Stimulated activated CD8-positive, alpha-beta memory T cell treated with anti-CD3 and anti-CD28 coated beads, Interleukin-7, amount 100 ng/mL, for 24 hours (primary cell): Measurements from ENCODE around the gene OTUD5.
A peak's percentile ranks its signal among the peaks of the same experiment; 100 is the strongest.

Experiments used
- DNase-seq: peaks from one replicate; pipeline ENCODE4 v3.0.0-alpha.2; 2020; ENCODE audit warnings: low read depth

The OTUD5 gene

DNA sequence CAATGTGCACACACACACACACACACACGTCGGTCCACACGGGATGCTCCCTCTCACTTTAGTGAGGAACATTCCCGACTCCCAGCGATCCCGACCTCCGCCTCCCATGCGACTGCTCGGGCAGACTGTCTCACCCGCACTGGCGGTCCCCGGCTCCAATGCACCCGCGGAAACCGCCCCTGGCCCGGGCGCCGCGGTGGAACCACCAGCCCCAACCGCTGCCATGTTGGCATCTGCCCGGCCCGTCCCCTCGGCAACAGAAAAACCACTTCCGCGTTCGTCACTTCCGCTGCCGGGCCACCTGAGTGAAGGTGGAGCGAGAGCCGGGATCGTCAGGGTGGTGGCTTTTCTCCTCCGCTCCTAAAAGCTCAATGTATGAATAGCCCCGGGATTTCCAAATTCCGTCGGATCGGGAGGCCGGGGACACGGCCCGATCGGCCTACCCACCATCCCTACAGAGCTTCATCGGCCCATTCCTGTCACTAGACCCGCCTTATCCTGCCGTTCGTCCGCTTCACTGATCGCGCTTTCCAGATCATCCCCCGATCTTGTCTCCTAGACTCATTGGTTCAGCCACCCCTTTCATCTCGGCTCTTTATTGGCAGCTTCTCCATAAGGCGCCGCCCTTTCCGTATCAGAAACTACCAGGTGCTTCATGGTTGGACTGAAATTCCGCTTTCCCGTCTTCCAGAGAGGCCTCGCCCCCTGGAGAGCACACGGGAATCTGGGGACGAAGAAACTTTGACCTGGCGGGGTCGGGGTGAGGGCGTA, 45.8 kb downstream of the OTUD5 start, which contains the start of gene SLC35A2:
Gene SLC35A2 (minus strand): TSS at position 235 of the 771 bp plus-strand sequence. CDS start 10 bp downstream, at position 225.
- DNase-seq: peak; percentile 81

GRCh38 chrX:48910926-48911411, 46.4 kb downstream of the OTUD5 start:
- no peak for DNase-seq

GRCh38 chrX:48909703-48910294, 47.6 kb downstream of the OTUD5 start:
- no peak for DNase-seq

GRCh38 chrX:48908600-48908999, 48.8 kb downstream of the OTUD5 start:
- DNase-seq: no peak

DNA sequence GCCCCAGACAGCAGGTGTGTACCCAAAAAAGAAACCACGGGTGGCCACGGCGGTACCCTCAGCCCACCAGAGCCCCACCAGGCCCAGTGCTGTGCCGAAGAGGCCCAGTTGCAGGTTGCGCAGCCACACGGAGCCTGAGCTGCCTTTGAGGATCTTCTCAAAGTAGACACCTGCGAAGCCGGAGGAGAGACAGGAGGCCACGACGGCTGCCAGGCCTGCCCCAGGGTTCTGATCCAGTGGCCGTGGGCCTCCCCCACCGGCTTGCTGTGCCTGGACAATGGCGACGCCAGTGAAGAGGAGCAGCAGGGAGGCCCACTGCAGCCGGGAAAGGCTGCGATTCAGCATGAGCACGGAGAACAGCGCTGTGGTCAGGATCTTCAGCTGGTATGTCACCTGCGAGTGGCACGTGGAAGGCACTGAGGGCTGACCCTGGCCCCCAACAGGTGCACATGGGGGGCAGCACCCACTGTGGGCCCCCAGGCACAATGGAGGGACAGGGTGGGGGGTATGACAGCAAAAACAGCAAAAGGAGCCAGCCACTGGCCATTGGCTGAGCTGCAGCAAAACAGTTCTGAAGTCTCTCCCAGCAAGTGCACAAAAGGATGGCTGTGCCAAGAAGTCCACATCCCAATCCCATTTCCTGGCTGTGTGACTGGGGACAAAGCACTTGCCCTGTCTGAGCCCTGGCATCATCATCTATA, 52.2 kb downstream of the OTUD5 start:
- DNase-seq: no peak

GRCh38 chrX:48904626-48905025, 52.8 kb downstream of the OTUD5 start:
- no peak for DNase-seq

GRCh38 chrX:48904180-48904579, 53.2 kb downstream of the OTUD5 start:
- no peak for DNase-seq

- DNase-seq: no peak
Observed at GRCh38 chrX:48903290-48903689, 54.1 kb downstream of the OTUD5 start.

DNA sequence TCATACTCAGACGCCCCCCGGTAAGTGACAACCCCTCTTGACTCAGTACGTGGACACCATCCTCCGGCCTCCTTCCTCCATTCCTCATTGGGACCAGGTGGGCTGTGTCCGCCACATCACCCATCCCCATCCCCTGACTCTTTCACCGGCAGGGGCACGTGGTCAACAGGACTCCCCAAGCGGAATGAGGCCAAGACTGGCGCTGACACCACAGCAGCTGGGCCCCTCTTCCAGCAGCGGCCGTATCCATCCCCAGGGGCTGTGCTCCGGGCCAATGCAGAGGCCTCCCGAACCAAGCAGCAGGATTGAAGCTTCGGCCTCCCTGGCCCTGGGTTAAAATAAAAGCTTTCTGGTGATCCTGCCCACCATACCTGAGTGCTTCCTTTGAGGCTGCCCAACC, 54.6 kb downstream of the OTUD5 start:
- no peak for DNase-seq

GRCh38 chrX:48902135-48902534, 55.3 kb downstream of the OTUD5 start:
- no peak for DNase-seq

DNA sequence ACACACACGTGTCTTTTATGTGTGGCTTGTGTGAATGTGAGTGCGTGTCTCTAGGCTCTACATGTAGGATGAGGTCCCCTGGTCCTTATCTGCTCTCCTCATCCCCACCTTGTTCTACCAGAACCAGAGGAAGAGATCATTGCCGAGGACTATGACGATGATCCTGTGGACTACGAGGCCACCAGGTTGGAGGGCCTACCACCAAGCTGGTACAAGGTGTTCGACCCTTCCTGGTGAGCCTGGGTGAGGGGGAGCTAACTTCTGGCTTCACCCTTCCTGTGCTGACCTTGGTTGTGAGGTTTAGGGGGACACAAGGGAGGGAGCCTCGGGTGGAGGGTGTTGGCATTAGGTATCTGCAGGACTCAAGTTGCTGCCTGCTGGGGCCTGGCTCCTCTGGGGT, 56.3 kb downstream of the OTUD5 start:
- no peak for DNase-seq

DNA sequence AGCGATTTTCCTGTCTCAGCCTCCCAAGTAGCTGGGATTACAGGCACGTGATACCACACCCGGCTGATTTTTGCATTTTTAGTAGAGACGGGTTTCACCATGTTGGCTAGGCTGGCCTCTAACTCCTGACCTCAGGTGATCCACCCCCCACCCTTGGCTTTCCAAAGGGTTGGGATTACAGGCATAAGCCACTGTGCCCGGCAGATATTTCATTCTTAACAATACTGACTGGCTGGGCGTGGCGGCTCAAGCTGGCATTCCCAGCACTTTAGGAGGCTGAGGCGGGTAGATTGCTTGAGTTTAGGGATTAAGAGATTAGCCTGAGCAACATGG, 58.4 kb downstream of the OTUD5 start:
- no peak for DNase-seq

DNA sequence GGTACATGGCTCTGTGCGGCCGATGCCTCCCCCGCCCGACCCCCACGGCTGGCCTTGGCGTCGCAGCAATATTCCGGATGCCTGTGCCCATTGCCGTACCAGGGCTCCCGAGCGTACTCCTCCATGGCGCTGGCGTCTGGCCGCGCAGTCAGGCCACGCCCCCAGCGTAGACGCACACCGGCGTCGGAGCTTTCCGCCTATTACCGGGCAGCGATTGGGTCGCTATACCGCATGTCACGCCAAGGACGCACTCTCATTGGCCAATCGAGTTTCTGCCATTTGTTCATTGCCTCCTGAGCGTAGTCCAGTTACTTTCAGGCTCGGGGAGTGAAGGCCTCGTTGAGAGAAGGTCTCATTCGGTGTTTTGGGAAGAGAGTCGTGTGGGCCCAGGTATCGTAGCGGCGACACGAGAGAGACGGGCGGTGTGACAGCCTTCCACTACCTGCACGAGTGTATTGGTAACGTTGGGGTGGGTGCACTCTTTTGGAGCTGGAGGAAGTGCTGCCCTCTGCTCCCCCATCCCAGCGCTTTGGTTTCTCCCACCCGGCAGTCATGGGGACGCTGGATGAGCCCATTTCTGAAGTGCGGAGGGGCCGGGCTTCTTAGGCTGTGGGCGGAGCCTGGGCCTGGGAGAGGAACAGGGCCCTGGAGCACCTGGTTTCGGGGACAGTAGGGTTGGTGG, 59.6 kb downstream of the OTUD5 start, which contains the start of the genes PQBP1 and TIMM17B:
Gene PQBP1 (plus strand): TSS at position 306 of the 682 bp plus-strand sequence. CDS start 580 bp downstream, outside the sequence.
Gene TIMM17B (minus strand): TSS at position 144 of the 682 bp plus-strand sequence. CDS start 19 bp downstream, at position 125.
- peak; percentile 67 for DNase-seq

DNA sequence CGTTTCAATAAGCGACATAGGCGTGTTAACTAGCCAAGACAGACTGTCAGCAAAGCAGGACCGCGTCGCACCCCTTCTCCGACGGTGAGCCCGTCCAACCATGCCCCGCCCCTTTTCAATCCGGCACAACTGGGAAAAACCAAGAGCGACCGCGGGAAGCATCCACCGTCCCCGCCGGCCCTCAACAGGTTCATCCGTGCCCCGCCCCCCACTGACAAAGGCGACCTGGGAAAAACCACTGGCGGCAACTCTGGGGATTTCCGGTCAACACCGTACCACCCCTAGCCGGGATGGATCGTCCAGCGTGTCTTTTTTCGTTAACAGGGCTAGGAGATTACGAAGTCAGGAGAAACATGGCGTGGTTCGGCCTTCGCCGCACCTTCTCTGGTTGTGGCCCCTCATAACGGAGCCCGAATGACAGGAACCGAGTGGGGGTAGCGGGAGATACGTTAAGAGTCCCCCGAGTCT, 60.2 kb downstream of the OTUD5 start:
- DNase-seq: no peak

- no peak for DNase-seq
Observed at GRCh38 chrX:48896611-48897011, 60.8 kb downstream of the OTUD5 start.

GRCh38 chrX:48894891-48895290, 62.5 kb downstream of the OTUD5 start:
- no peak for DNase-seq

DNA sequence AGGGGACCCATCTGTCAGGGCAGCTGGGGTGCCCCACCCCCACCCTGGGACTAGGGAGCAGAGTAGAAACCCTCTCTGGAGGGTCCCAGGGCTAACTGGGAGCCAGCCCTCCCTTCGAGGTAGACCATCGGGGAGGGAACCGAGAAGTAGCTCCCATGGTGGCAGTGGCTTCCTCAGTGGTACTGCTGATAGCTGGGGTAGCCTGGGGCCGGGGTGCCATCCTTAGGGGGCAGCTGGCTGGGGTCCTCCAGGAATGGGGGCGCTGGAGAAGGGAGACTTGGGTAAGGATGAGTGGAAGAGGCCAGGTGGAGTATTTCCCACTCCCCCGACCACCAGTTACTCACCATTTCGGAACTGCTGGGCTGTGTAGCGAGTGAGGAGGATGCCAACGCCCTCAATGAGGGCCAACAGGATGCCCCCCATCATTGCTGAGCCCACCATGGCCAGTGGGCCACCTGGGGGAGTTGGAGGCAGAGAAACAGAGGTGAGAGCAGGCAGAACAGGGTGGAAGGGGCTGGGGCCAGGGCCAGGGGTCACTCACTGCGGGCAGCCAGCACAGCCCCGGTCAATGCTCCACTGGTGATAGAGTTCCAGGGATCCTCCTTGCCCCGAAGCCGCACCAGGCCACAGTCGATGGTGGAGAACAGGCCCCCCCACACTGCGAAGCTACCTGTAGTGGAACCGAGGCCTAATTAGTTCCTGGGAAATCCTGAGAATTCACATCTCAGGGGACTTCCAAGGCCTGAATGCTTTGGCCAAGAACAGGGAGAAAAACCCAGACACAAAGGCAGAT, 63.7 kb downstream of the OTUD5 start:
- no peak for DNase-seq

DNA sequence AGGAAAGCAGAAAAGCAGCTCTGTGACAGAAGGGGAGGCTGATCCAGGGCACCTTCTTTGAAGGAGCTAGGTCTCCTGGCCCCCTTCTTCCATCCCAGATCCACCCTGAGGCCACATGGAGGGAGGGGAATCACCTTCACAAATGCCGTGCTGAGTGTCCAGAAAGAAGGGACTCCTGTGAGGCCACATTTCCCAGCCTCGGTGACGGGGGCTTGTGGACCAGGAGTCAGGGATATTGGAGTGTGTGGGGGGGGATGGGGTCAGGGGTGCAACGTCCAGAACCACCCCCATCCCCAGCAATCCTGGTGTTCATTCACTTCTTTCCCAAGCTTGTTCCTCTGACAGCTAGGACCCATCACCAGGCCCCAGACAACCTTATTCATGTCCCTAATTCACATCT, 64.5 kb downstream of the OTUD5 start:
- no peak for DNase-seq

- peak; percentile 37 for DNase-seq
Observed at GRCh38 chrX:48891402-48892288, 65.8 kb downstream of the OTUD5 start.

GRCh38 chrX:48890934-48891401, 66.4 kb downstream of the OTUD5 start:
- DNase-seq: no peak
